Loucy (cell line): ENCODE measurements around the gene BCL2.

Experiments
- CTCF ChIP-seq: fragments of 200-600 bp; sonication (generic); conservative IDR thresholded peaks from 2 replicates; pipeline ENCODE4 v1.5.1; 2014; ENCODE audit warnings: mild to moderate bottlenecking, antibody characterized with exemption, low read length
- EZH2phosphoT487 ChIP-seq: fragments of 200-600 bp; IDR thresholded peaks from 2 replicates; pipeline ENCODE4 v1.6.1; 2018; ENCODE audit warnings: antibody characterized with exemption, mild to moderate bottlenecking, moderate library complexity, borderline replicate concordance

DNA sequence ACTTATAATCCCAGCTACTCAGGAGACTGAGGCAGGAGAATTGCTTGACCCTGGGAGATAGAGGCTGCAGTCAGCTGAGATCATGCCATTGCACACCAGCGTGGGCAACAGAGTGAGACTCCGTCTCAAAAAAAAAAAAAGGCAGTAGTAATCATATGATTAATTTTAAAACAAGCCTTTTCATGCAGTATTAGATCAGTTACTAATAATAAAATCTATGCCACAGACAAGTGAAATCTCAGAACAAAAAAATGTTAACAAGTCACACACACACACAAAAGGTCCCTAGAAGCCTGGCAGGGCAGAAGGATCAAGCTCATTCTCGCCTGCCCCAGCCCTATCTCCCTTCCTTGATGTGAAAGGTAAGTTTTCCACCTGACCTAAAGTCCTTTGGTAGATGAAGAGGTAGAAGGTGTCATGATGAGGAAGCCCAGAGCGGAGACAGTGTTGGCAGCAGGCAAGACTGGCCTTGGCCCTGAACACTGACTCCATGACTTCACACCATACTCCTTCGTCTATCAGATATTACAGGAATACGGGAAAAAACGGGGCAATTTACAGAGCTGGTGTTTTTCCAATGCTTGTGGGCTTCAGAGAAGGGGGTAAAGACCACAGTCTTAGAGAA, 36.8 kb upstream of the BCL2 start:
- TF ChIP-seq CTCF (no peak), EZH2phosphoT487 (no peak)
